Rectal smooth muscle tissue (tissue), 1 donor: ENCODE measurements around the gene ZNF385A.

Experiments used
- H3K27ac ChIP-seq: one replicate; pipeline ENCODE4 v1.7.0; 2013; ENCODE audit warnings: low read depth, low read length, inconsistent platforms
- H3K27me3 ChIP-seq: one replicate; pipeline ENCODE4 v1.7.0; 2013; ENCODE audit warnings: low read length; ENCODE audit not compliant: control insufficient read depth, insufficient read depth
- H3K36me3 ChIP-seq: one replicate; pipeline ENCODE4 v1.7.0; 2013; ENCODE audit warnings: low read length; ENCODE audit not compliant: control insufficient read depth, insufficient read depth
- H3K4me1 ChIP-seq: one replicate; pipeline ENCODE4 v1.7.0; 2013; ENCODE audit warnings: low read length; ENCODE audit not compliant: control insufficient read depth, insufficient read depth
- H3K4me3 ChIP-seq: one replicate; pipeline ENCODE4 v1.7.0; 2013; ENCODE audit warnings: low read length
- H3K9ac ChIP-seq: one replicate; pipeline ENCODE4 v1.7.0; 2013; ENCODE audit warnings: low read length

Gene ZNF385A

GRCh38 chr12:54373649-54374561 lies 10.6 kb downstream of the ZNF385A start:
- Histone ChIP-seq H3K36me3 (no peaks in the 10 kb centered on the region), H3K27ac (no peak overlapping the region), H3K4me3 (no peak overlapping the region), H3K9ac (no peak overlapping the region), H3K27me3 (no peaks in the 10 kb centered on the region), H3K4me1 (no peaks in the 10 kb centered on the region)

- H3K27me3 ChIP-seq = no peaks in the 10 kb centered on the region
- H3K4me3 ChIP-seq = no peak overlapping the region
- H3K9ac ChIP-seq = no peak overlapping the region
- no peaks in the 10 kb centered on the region for H3K36me3 ChIP-seq
- no peaks in the 10 kb centered on the region for H3K4me1 ChIP-seq
- no peak overlapping the region for H3K27ac ChIP-seq
These were observed 12.3 kb downstream of the ZNF385A start for GRCh38 chr12:54372113-54372806.

GRCh38 chr12:54371328-54372112 lies 13.0 kb downstream of the ZNF385A start:
- Histone ChIP-seq H3K27me3 (no peaks in the 10 kb centered on the region), H3K27ac (peak overlapping the region; percentile 21), H3K36me3 (no peaks in the 10 kb centered on the region), H3K4me3 (no peak overlapping the region), H3K9ac (no peak overlapping the region), H3K4me1 (no peaks in the 10 kb centered on the region)

- Histone ChIP-seq H3K27ac (no peak overlapping the region), H3K4me3 (peak overlapping the region; percentile 49), H3K9ac (no peak overlapping the region), H3K4me1 (no peaks in the 10 kb centered on the region), H3K27me3 (no peaks in the 10 kb centered on the region), H3K36me3 (no peaks in the 10 kb centered on the region)
These were observed 14.3 kb downstream of the ZNF385A start for GRCh38 chr12:54370171-54370730.

- Histone ChIP-seq H3K9ac (no peak overlapping the region), H3K36me3 (no peaks in the 10 kb centered on the region), H3K4me3 (peak overlapping the region; percentile 7), H3K4me1 (no peaks in the 10 kb centered on the region), H3K27ac (no peak overlapping the region), H3K27me3 (no peaks in the 10 kb centered on the region)
These were observed 14.9 kb downstream of the ZNF385A start for GRCh38 chr12:54369597-54370131.

- no peak overlapping the region for H3K27ac ChIP-seq
- no peaks in the 10 kb centered on the region for H3K4me1 ChIP-seq
- H3K27me3 ChIP-seq = no peaks in the 10 kb centered on the region
- H3K9ac ChIP-seq = no peak overlapping the region
- peak overlapping the region; percentile 45 for H3K4me3 ChIP-seq
- no peaks in the 10 kb centered on the region for H3K36me3 ChIP-seq
These were observed 15.6 kb downstream of the ZNF385A start for GRCh38 chr12:54368709-54369596.

GRCh38 chr12:54368025-54368708 lies 16.4 kb downstream of the ZNF385A start:
- H3K36me3 ChIP-seq = no peaks in the 10 kb centered on the region
- H3K27ac ChIP-seq = no peak overlapping the region
- H3K4me1 ChIP-seq = no peaks in the 10 kb centered on the region
- no peak overlapping the region for H3K4me3 ChIP-seq
- H3K27me3 ChIP-seq = no peaks in the 10 kb centered on the region
- no peak overlapping the region for H3K9ac ChIP-seq

- no peak within 1 kb of the TSS for H3K4me3 ChIP-seq
- H3K27me3 ChIP-seq = no peaks in the 10 kb centered on the region
- peaks cover 13% of the 10 kb centered on the region for H3K4me1 ChIP-seq
- H3K9ac ChIP-seq = no peak within 1 kb of the TSS
- H3K36me3 ChIP-seq = no peaks in the 10 kb centered on the region
- H3K27ac ChIP-seq = no peak within 1 kb of the TSS
These were observed 20.1 kb downstream of the ZNF385A start, which contains the start of gene GPR84 for GRCh38 chr12:54364413-54364812. GPR84 (minus strand) TSS chr12:54364486; CDS start chr12:54363851, 635 bp downstream.

GRCh38 chr12:54363618-54364017 lies 20.9 kb downstream of the ZNF385A start:
- Histone ChIP-seq H3K36me3 (no peaks in the 10 kb centered on the region), H3K4me1 (peaks cover 13% of the 10 kb centered on the region), H3K27ac (no peak overlapping the region), H3K4me3 (no peak overlapping the region), H3K27me3 (no peaks in the 10 kb centered on the region), H3K9ac (no peak overlapping the region)

GRCh38 chr12:54363047-54363446 lies 21.5 kb downstream of the ZNF385A start:
- no peak overlapping the region for H3K9ac ChIP-seq
- H3K27me3 ChIP-seq = no peaks in the 10 kb centered on the region
- no peak overlapping the region for H3K27ac ChIP-seq
- H3K4me1 ChIP-seq = peaks cover 17% of the 10 kb centered on the region
- no peaks in the 10 kb centered on the region for H3K36me3 ChIP-seq
- no peak overlapping the region for H3K4me3 ChIP-seq
